Panc1 (cell line): ENCODE measurements around the gene ELOVL4. TPM values are rescaled to one million over a fixed set of nuclear protein-coding genes. Genes with fewer than 3 reads are reported as not detected.

Experiments used
- ATAC-seq: fragments of 200-7000 bp; cut with Tn5 transposase; 2 replicates; pipeline ENCODE4 v1.9.1; 2020; ENCODE audit warnings: mild to moderate bottlenecking, moderate library complexity
- BruUV-seq: library from RNA; stranded (reverse); fragments of 400-500 nt; replicated peaks from 2 replicates; lab custom pipeline; 2021; lab: Mats Ljungman, UMichigan
- CTCF ChIA-PET: fragments of 300-600 bp; sonication (Branson Sonifier 250); formaldehyde crosslinking; loops from one replicate; lab custom pipeline; 2022; ENCODE audit warnings: antibody characterized with exemption; lab: Charles Lee
- POLR2A ChIA-PET: fragments of 300-600 bp; sonication (Branson Sonifier 250); formaldehyde crosslinking; loops from one replicate; lab custom pipeline; 2022; ENCODE audit warnings: antibody characterized with exemption; lab: Charles Lee
- DNase-seq: peaks from one replicate; pipeline ENCODE4 v3.0.0-alpha.2; 2010; ENCODE audit warnings: low read depth, low spot score
- H3K27ac ChIP-seq: 2 replicates; pipeline ENCODE4 v1.5.1; 2011; ENCODE audit warnings: mild to moderate bottlenecking, low read length, inconsistent platforms
- H3K27me3 ChIP-seq: fragments of 200-500 bp; sonication (Bioruptor generic); 2 replicates; pipeline ENCODE4 v1.6.0; 2014; ENCODE audit warnings: low read length, inconsistent platforms; ENCODE audit not compliant: control insufficient read depth, insufficient read depth
- H3K36me3 ChIP-seq: fragments of 200-500 bp; sonication (Bioruptor generic); 2 replicates; pipeline ENCODE4 v1.5.1; 2014; ENCODE audit warnings: inconsistent platforms, mild to moderate bottlenecking, low read length, moderate library complexity; ENCODE audit not compliant: control insufficient read depth, insufficient read depth
- H3K4me1 ChIP-seq: 2 replicates; pipeline ENCODE4 v1.5.1; 2011; ENCODE audit warnings: inconsistent platforms, mild to moderate bottlenecking, low read length, moderate library complexity; ENCODE audit not compliant: control insufficient read depth, insufficient read depth
- H3K4me3 ChIP-seq, 2 experiments: 2 replicates each; pipeline ENCODE4 v1.5.1; 2011 to 2012; ENCODE audit warnings: low read depth in 2 of 2, low read length in 2 of 2, mild to moderate bottlenecking in 2 of 2, inconsistent platforms in 1 of 2, moderate library complexity in 1 of 2
- H3K9me3 ChIP-seq: fragments of 200-500 bp; sonication (Bioruptor generic); 2 replicates; pipeline ENCODE4 v1.5.1; 2014; ENCODE audit warnings: low read depth, mild to moderate bottlenecking, inconsistent platforms, low read length, moderate library complexity; ENCODE audit not compliant: control insufficient read depth, insufficient read depth
- POLR2AphosphoS5 ChIP-seq: IDR thresholded peaks from 2 replicates; pipeline ENCODE4 v1.6.1; 2012; ENCODE audit warnings: mild to moderate bottlenecking, low read depth, low read length, moderate library complexity
- REST ChIP-seq, 2 experiments: IDR thresholded peaks; 2 replicates each; pipeline ENCODE4 v1.6.1; 2011 to 2012; ENCODE audit warnings: low read depth in 2 of 2, control low read depth in 1 of 2, low read length in 1 of 2, mild to moderate bottlenecking in 1 of 2, moderate library complexity in 1 of 2; ENCODE audit not compliant: insufficient read depth in 1 of 2
- SIN3A ChIP-seq: IDR thresholded peaks from 2 replicates; pipeline ENCODE4 v1.6.1; 2012; ENCODE audit warnings: low read depth, mild to moderate bottlenecking, low read length, moderate library complexity, borderline replicate concordance; ENCODE audit not compliant: insufficient read depth
- TCF7L2 ChIP-seq: IDR thresholded peaks from 2 replicates; pipeline ENCODE4 v1.6.1; 2011; ENCODE audit warnings: mild to moderate bottlenecking, low read depth, low read length, inconsistent platforms
- in situ Hi-C: cut with HindIII; loops from 2 replicates; pipeline ENCODE4 v1.10.0; 2016; ENCODE audit warnings: low sequenced_read_pairs, low pct_unique_long_range_greater_than_20kb
- intact Hi-C: fragments of 100-400 bp; cut with micrococcal nuclease; formaldehyde crosslinking; loops from one replicate; pipeline ENCODE4 v1.10.0; 2022; ENCODE audit not compliant: unreplicated experiment
- total RNA-seq: library from RNA; stranded (reverse); gene quantifications from one replicate; pipeline ENCODE4 v1.2.1, GENCODE V29; 2021; ENCODE audit not compliant: unreplicated experiment
- TF ChIP-seq, protein P1 (sequence below): fragments of 450-650 bp; IDR thresholded peaks from 2 replicates; pipeline ENCODE4 v1.5.1; 2017; ENCODE audit warnings: mild to moderate bottlenecking

ELOVL4 gene
- total RNA-seq, 1 experiment from 2014 or later = 0.41 TPM

DNA sequence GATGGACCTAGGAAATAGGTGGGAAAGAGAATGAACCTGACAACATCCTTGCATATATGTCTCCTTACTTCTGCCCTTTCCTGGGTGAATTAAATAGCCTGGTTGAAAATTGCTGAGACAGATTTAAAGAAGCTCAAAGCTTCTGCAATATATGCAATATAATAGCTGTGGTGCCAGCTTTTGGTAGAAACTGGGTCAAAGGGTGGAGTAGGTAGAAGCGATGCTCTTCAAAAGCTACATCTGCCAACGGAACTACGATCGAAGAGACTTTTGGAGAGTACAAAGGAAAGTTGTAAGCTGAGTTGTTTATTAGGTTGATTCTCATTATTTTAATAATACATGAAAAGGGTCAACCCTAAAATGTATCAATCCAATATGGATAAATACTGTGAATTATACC is 34.3 kb upstream of the ELOVL4 start:
- TF ChIP-seq, protein P1, sequence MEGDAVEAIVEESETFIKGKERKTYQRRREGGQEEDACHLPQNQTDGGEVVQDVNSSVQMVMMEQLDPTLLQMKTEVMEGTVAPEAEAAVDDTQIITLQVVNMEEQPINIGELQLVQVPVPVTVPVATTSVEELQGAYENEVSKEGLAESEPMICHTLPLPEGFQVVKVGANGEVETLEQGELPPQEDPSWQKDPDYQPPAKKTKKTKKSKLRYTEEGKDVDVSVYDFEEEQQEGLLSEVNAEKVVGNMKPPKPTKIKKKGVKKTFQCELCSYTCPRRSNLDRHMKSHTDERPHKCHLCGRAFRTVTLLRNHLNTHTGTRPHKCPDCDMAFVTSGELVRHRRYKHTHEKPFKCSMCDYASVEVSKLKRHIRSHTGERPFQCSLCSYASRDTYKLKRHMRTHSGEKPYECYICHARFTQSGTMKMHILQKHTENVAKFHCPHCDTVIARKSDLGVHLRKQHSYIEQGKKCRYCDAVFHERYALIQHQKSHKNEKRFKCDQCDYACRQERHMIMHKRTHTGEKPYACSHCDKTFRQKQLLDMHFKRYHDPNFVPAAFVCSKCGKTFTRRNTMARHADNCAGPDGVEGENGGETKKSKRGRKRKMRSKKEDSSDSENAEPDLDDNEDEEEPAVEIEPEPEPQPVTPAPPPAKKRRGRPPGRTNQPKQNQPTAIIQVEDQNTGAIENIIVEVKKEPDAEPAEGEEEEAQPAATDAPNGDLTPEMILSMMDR = no peak
- TF ChIP-seq TCF7L2 (no peak), SIN3A (no peak), REST (IDR thresholded peaks at IDR 0.05; ENCODE audit: insufficient read depth in 1 of 2, low read depth in 2 of 2, low read length in 1 of 2) (no peak), POLR2AphosphoS5 (no peak)
- CTCF ChIA-PET = no interaction called here

GRCh38 chr6:79971193-79971592 is 23.8 kb upstream of the ELOVL4 start:
- no peaks in the 10 kb centered on the region for H3K9me3 ChIP-seq
- no peak overlapping the region for H3K27ac ChIP-seq
- ChIA-PET CTCF (no interaction called here), POLR2A (no interaction called here)
- BruUV-seq = no TSS peak
- no peak overlapping the region for H3K4me3 ChIP-seq
- ATAC-seq = no peak
- no peaks in the 10 kb centered on the region for H3K4me1 ChIP-seq
- H3K36me3 ChIP-seq = no peaks in the 10 kb centered on the region
- no peaks in the 10 kb centered on the region; the same call in 1 of the 2 replicates for H3K27me3 ChIP-seq
- intact Hi-C loops (no loop called here), in situ Hi-C loops (no loop called here)
- TF ChIP-seq, protein P1 = no peak
- TF ChIP-seq TCF7L2 = no peak
- TF ChIP-seq REST (IDR thresholded peaks at IDR 0.05; ENCODE audit: insufficient read depth in 1 of 2, low read depth in 2 of 2, low read length in 1 of 2) = no peak
- TF ChIP-seq POLR2AphosphoS5 = no peak
- no peak for TF ChIP-seq SIN3A
- no peak for DNase-seq

More for the DNA sequence above, 34.3 kb upstream of the ELOVL4 start:
- ATAC-seq = no peak
- H3K4me3 ChIP-seq = no peak overlapping the region
- no peak for DNase-seq
- H3K36me3 ChIP-seq = no peaks in the 10 kb centered on the region
- BruUV-seq = no TSS peak
- no peaks in the 10 kb centered on the region; the same call in 1 of the 2 replicates for H3K27me3 ChIP-seq
- no peaks in the 10 kb centered on the region for H3K9me3 ChIP-seq
- H3K4me1 ChIP-seq = no peaks in the 10 kb centered on the region
- H3K27ac ChIP-seq = no peak overlapping the region
- intact Hi-C loops (no loop called here), in situ Hi-C loops (no loop called here)
- POLR2A ChIA-PET = no interaction called here
